K562 (cell line): ENCODE results near the gene NF1. TPM values are rescaled to one million over a fixed set of nuclear protein-coding genes. Genes with fewer than 3 reads are reported as not detected.

Experiments used
- AFF1 ChIP-seq, 2 experiments: fragments of 450-650 bp; IDR thresholded peaks; 2 replicates each; pipeline ENCODE4 v1.6.1; 2018; ENCODE audit warnings: mild to moderate bottlenecking in 2 of 2, low read depth in 1 of 2; ENCODE audit not compliant: partially characterized antibody in 2 of 2
- ARID4B ChIP-seq: sonication (generic); formaldehyde crosslinking; IDR thresholded peaks from 2 replicates; pipeline ENCODE4 v1.8.0; 2022; ENCODE audit warnings: mild to moderate bottlenecking, missing genetic modification reagents
- BRD4 ChIP-seq: fragments of 200-600 bp; sonication (generic); IDR thresholded peaks from 2 replicates; pipeline ENCODE4 v1.6.1; 2017; ENCODE audit warnings: inconsistent platforms
- CAMTA2 ChIP-seq: fragments of 250-450 bp; sonication (Bioruptor Pico); conservative IDR thresholded peaks from 2 replicates; pipeline ENCODE4 v1.5.1; 2022
- CBFB ChIP-seq: sonication (generic); formaldehyde crosslinking; IDR thresholded peaks from 2 replicates; pipeline ENCODE4 v1.4.0; 2020; ENCODE audit warnings: mild to moderate bottlenecking, missing genetic modification reagents
- FOSL1 ChIP-seq: fragments of 200-800 bp; sonication (Bioruptor generic); conservative IDR thresholded peaks from 2 replicates; pipeline ENCODE4 v1.6.1; 2016; ENCODE audit warnings: missing genetic modification characterization, missing compliant biosample characterization
- HMG20B ChIP-seq: fragments of 250-450 bp; sonication (Bioruptor Pico); IDR thresholded peaks from 2 replicates; pipeline ENCODE4 v1.5.0; 2021; ENCODE audit warnings: mild to moderate bottlenecking
- NR2C2 ChIP-seq, 2 experiments: fragments of 200-800 bp in 1 of 2; sonication (Bioruptor generic) in 1 of 2; sonication (generic) in 1 of 2; formaldehyde crosslinking in 1 of 2; IDR thresholded peaks; 2 replicates each; pipeline versions ENCODE4 v1.6.1 to v1.8.0; 2016 to 2022; ENCODE audit warnings: mild to moderate bottlenecking in 1 of 2, missing compliant biosample characterization in 1 of 2, missing genetic modification characterization in 1 of 2, missing genetic modification reagents in 1 of 2
- SUPT5H ChIP-seq: fragments of 450-650 bp; IDR thresholded peaks from 2 replicates; pipeline ENCODE4 v1.6.1; 2016
- THRAP3 ChIP-seq: fragments of 450-650 bp; IDR thresholded peaks from 2 replicates; pipeline ENCODE4 v1.6.1; 2016; ENCODE audit warnings: mild to moderate bottlenecking, inconsistent platforms, borderline replicate concordance
- ZBTB7A ChIP-seq: IDR thresholded peaks from 2 replicates; pipeline ENCODE4 v1.6.1; 2011; ENCODE audit warnings: low read depth, mild to moderate bottlenecking, low read length, moderate library complexity, borderline replicate concordance; ENCODE audit not compliant: control insufficient read depth
- polyA plus RNA-seq, 8 experiments: library from polyadenylated mRNA; depleted of rRNA in 4 of 8; stranded (reverse) in 5 of 8; unstranded in 3 of 8; fragments of >200 nt; fragmentation: Nextera tagmentation in 2 of 8; fragmentation: Illumina TruSeq in 1 of 8; extraction: Ambion mirVana in 2 of 8; extraction: Trizol in 1 of 8; gene quantifications; 2 replicates each; pipeline versions ENCODE4 v1.2.1 to v1.2.3, GENCODE V29; 2011 to 2014; ENCODE audit warnings: inconsistent platforms in 1 of 8, missing spikeins in 1 of 8
- total RNA-seq, 7 experiments: library from RNA; depleted of rRNA in 6 of 7; stranded (reverse); fragments of >200 nt in 6 of 7; fragmentation: Illumina TruSeq in 2 of 7; extraction: Trizol in 2 of 7; gene quantifications; 2 replicates each; pipeline versions ENCODE4 v1.2.1 to v1.2.3, GENCODE V29; 2011 to 2021; ENCODE audit warnings: low replicate concordance in 1 of 7
- TF ChIP-seq, protein P1 (sequence below): fragments of 250-450 bp; sonication (Bioruptor Pico); IDR thresholded peaks from 2 replicates; pipeline ENCODE4 v1.4.0; 2020; ENCODE audit warnings: mild to moderate bottlenecking, moderate library complexity
- TF ChIP-seq, protein P2 (sequence below): fragments of 200-400 bp; formaldehyde crosslinking; IDR thresholded peaks from 2 replicates; pipeline ENCODE4 v1.6.1; 2017; ENCODE audit warnings: mild to moderate bottlenecking, low read depth, low read length, moderate library complexity

The NF1 gene
- total and polyA plus RNA-seq, 9 of the 15 experiments (the other 6 are each of a cell fraction or from before 2014, with no cell fraction given) = 3.4 to 41.9 (median 24.3) TPM

GRCh38 chr17:31067691-31068184 lies 27.0 kb upstream of the NF1 start (continued):
- TF ChIP-seq AFF1 (IDR thresholded peaks at IDR 0.05; ENCODE audit: low read depth in 1 of 2, partially characterized antibody in 2 of 2) = no peak
- TF ChIP-seq ARID4B (CRISPR knock-in tag) = no peak
- TF ChIP-seq NR2C2 (CRISPR knock-in tag; IDR thresholded peaks at IDR 0.05) = no peak
- TF ChIP-seq NR2C2 (tag; IDR thresholded peaks at IDR 0.05) = 0 out of 2 replicates have a peak, but pooled peaks have one; percentile 12
- TF ChIP-seq FOSL1 (tag) = peak; percentile 68
- TF ChIP-seq BRD4 = no peak
- no peak for TF ChIP-seq SUPT5H
- no peak for TF ChIP-seq ZBTB7A
- TF ChIP-seq HMG20B (CRISPR knock-in tag) = no peak
- TF ChIP-seq, protein P1, sequence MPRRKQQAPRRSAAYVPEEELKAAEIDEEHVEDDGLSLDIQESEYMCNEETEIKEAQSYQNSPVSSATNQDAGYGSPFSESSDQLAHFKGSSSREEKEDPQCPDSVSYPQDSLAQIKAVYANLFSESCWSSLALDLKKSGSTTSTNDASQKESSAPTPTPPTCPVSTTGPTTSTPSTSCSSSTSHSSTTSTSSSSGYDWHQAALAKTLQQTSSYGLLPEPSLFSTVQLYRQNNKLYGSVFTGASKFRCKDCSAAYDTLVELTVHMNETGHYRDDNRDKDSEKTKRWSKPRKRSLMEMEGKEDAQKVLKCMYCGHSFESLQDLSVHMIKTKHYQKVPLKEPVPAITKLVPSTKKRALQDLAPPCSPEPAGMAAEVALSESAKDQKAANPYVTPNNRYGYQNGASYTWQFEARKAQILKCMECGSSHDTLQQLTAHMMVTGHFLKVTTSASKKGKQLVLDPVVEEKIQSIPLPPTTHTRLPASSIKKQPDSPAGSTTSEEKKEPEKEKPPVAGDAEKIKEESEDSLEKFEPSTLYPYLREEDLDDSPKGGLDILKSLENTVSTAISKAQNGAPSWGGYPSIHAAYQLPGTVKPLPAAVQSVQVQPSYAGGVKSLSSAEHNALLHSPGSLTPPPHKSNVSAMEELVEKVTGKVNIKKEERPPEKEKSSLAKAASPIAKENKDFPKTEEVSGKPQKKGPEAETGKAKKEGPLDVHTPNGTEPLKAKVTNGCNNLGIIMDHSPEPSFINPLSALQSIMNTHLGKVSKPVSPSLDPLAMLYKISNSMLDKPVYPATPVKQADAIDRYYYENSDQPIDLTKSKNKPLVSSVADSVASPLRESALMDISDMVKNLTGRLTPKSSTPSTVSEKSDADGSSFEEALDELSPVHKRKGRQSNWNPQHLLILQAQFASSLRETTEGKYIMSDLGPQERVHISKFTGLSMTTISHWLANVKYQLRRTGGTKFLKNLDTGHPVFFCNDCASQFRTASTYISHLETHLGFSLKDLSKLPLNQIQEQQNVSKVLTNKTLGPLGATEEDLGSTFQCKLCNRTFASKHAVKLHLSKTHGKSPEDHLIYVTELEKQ (CRISPR knock-in tag) = no peak
- TF ChIP-seq, protein P2, sequence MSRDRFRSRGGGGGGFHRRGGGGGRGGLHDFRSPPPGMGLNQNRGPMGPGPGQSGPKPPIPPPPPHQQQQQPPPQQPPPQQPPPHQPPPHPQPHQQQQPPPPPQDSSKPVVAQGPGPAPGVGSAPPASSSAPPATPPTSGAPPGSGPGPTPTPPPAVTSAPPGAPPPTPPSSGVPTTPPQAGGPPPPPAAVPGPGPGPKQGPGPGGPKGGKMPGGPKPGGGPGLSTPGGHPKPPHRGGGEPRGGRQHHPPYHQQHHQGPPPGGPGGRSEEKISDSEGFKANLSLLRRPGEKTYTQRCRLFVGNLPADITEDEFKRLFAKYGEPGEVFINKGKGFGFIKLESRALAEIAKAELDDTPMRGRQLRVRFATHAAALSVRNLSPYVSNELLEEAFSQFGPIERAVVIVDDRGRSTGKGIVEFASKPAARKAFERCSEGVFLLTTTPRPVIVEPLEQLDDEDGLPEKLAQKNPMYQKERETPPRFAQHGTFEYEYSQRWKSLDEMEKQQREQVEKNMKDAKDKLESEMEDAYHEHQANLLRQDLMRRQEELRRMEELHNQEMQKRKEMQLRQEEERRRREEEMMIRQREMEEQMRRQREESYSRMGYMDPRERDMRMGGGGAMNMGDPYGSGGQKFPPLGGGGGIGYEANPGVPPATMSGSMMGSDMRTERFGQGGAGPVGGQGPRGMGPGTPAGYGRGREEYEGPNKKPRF = no peak
- no peak for TF ChIP-seq CBFB
- TF ChIP-seq CAMTA2 = no peak
- no peak for TF ChIP-seq THRAP3
